Measurements from ENCODE around the gene ISG15.
"Not testable (repeated sequence)": the region's sequence is repeated elsewhere in the genome, so short reads cannot be mapped to it uniquely, and the experiment has no call there.

ISG15 gene

GRCh38 chr1:993379-993995 is 19.8 kb upstream of the ISG15 start:
- H3K4me3 ChIP-seq (ENCODE audit: low read length): no peak overlapping the region
- no peak for TF ChIP-seq CTCF (conservative IDR thresholded peaks at IDR 0.05; ENCODE audit: low read length)
- DNase-seq (ENCODE audit: low read depth): no peak

GRCh38 chr1:994546-994945 is 18.8 kb upstream of the ISG15 start:
- DNase-seq (ENCODE audit: low read depth): not testable (repeated sequence)

GRCh38 chr1:995665-996633 is 17.3 kb upstream of the ISG15 start:
- no peak for TF ChIP-seq CTCF (conservative IDR thresholded peaks at IDR 0.05; ENCODE audit: low read length)
- no peak overlapping the region for H3K4me3 ChIP-seq (ENCODE audit: low read length)
- DNase-seq (ENCODE audit: low read depth): no peak

More at GRCh38 chr1:994546-994945, 18.8 kb upstream of the ISG15 start:
- H3K4me3 ChIP-seq (ENCODE audit: low read length): not testable (repeated sequence)

- TF ChIP-seq CTCF (conservative IDR thresholded peaks at IDR 0.05; ENCODE audit: low read length): no peak
- no peak overlapping the region for H3K4me3 ChIP-seq (ENCODE audit: low read length)
- DNase-seq (ENCODE audit: low read depth): no peak
Measured at GRCh38 chr1:996851-997712, 16.2 kb upstream of the ISG15 start.

- TF ChIP-seq CTCF (conservative IDR thresholded peaks at IDR 0.05; ENCODE audit: low read length): no peak
- no peak overlapping the region for H3K4me3 ChIP-seq (ENCODE audit: low read length)
Measured at GRCh38 chr1:997713-997992, 15.6 kb upstream of the ISG15 start.

GRCh38 chr1:997993-998744 is 15.1 kb upstream of the ISG15 start:
- H3K4me3 ChIP-seq (ENCODE audit: low read length): peak overlapping the region; percentile 24; the same call in 1 of the 2 replicates
- no peak for DNase-seq (ENCODE audit: low read depth)
- TF ChIP-seq CTCF (conservative IDR thresholded peaks at IDR 0.05; ENCODE audit: low read length): no peak

More at GRCh38 chr1:997713-997992, 15.6 kb upstream of the ISG15 start:
- DNase-seq (ENCODE audit: low read depth): no peak

GRCh38 chr1:998745-998994 is 14.6 kb upstream of the ISG15 start:
- DNase-seq (ENCODE audit: low read depth): no peak
- no peak for TF ChIP-seq CTCF (conservative IDR thresholded peaks at IDR 0.05; ENCODE audit: low read length)
- H3K4me3 ChIP-seq (ENCODE audit: low read length): peak overlapping the region; percentile 36
